SK-N-SH (cell line): Measurements from ENCODE around the gene PHEX. TPM values are rescaled to one million over a fixed set of nuclear protein-coding genes. Genes with fewer than 3 reads are reported as not detected.

Experiments used
- CTCF ChIA-PET: fragments of 300-600, 350-600 bp; formaldehyde crosslinking; extraction: SDS; loops from one replicate; lab custom pipeline; 2021; lab: Yijun Ruan, JAX
- POLR2A ChIA-PET: fragments of 350-600 bp; sonication (Branson Sonifier 250); formaldehyde crosslinking; extraction: SDS; loops from one replicate; lab custom pipeline; 2020; ENCODE audit warnings: antibody characterized with exemption, inconsistent platforms; lab: Yijun Ruan, JAX
- DNase-seq: peaks from one replicate; pipeline ENCODE4 v3.0.0; 2012
- H2AFZ ChIP-seq: fragments of 200-600 bp; sonication (generic); 2 replicates; pipeline ENCODE4 v1.8.1; 2016; ENCODE audit warnings: antibody characterized with exemption, mild to moderate bottlenecking, low read depth
- H3F3A ChIP-seq: fragments of 200-600 bp; sonication (generic); replicated peaks from 2 replicates; pipeline ENCODE3; 2016; ENCODE audit warnings: antibody characterized with exemption, mild to moderate bottlenecking; ENCODE audit not compliant: insufficient read depth
- H3K27ac ChIP-seq, 2 experiments: fragments of 200-500 bp in 1 of 2; fragments of 200-600 bp in 1 of 2; sonication (Bioruptor generic) in 1 of 2; sonication (generic), shearing (Covaris generic) in 1 of 2; 2 replicates each; pipeline versions ENCODE4 v1.5.1 to v1.6.1; 2014 to 2016; ENCODE audit warnings: low read depth in 2 of 2, inconsistent platforms in 1 of 2, low read length in 1 of 2, mild to moderate bottlenecking in 1 of 2, mixed read lengths in 1 of 2
- H3K27me3 ChIP-seq: fragments of 200-600 bp; sonication (generic), shearing (Covaris generic); 2 replicates; pipeline ENCODE4 v1.6.1; 2016; ENCODE audit warnings: mixed run types; ENCODE audit not compliant: insufficient read depth
- H3K36me3 ChIP-seq, 2 experiments: fragments of 200-500 bp in 1 of 2; fragments of 200-600 bp in 1 of 2; sonication (Bioruptor generic) in 1 of 2; sonication (generic) in 1 of 2; replicated peaks in 1 of 2; 2 replicates each; pipeline versions ENCODE3 to v1.5.1; 2014 to 2016; ENCODE audit warnings: low read length in 1 of 2, mild to moderate bottlenecking in 1 of 2; ENCODE audit not compliant: insufficient read depth in 2 of 2, control insufficient read depth in 1 of 2
- H3K4me1 ChIP-seq, 2 experiments: fragments of 200-500 bp in 1 of 2; fragments of 200-600 bp in 1 of 2; sonication (Bioruptor generic) in 1 of 2; sonication (generic), shearing (Covaris generic) in 1 of 2; 2 replicates each; pipeline versions ENCODE4 v1.5.1 to v1.6.1; 2014 to 2016; ENCODE audit warnings: low read depth in 1 of 2, low read length in 1 of 2, mixed run types in 1 of 2; ENCODE audit not compliant: insufficient read depth in 2 of 2, control insufficient read depth in 1 of 2
- H3K4me2 ChIP-seq: fragments of 200-600 bp; sonication (generic), shearing (Covaris generic); 2 replicates; pipeline ENCODE4 v1.6.1; 2017; ENCODE audit warnings: mixed run types
- H3K4me3 ChIP-seq, 2 experiments: fragments of 200-500 bp in 1 of 2; fragments of 200-600 bp in 1 of 2; sonication (Bioruptor generic) in 1 of 2; sonication (generic), shearing (Covaris generic) in 1 of 2; 2 replicates each; pipeline versions ENCODE4 v1.5.1 to v1.8.1; 2014 to 2016; ENCODE audit warnings: low read depth in 2 of 2, inconsistent platforms in 1 of 2, low read length in 1 of 2, mild to moderate bottlenecking in 1 of 2, mixed read lengths in 1 of 2, moderate library complexity in 1 of 2
- H3K79me2 ChIP-seq: fragments of 200-600 bp; sonication (generic); 2 replicates; pipeline ENCODE4 v1.8.1; 2017; ENCODE audit warnings: mild to moderate bottlenecking; ENCODE audit not compliant: insufficient read depth
- H3K9ac ChIP-seq: fragments of 200-600 bp; sonication (generic); 2 replicates; pipeline ENCODE4 v1.6.1; 2017; ENCODE audit warnings: mixed run types
- H3K9me2 ChIP-seq: fragments of 200-600 bp; sonication (generic); 2 replicates; pipeline ENCODE4 v1.6.1; 2017; ENCODE audit warnings: mixed run types
- H3K9me3 ChIP-seq: fragments of 200-600 bp; sonication (generic); 2 replicates; pipeline ENCODE4 v1.6.1; 2017; ENCODE audit warnings: mixed run types, mild to moderate bottlenecking, moderate library complexity
- H4K20me1 ChIP-seq: fragments of 200-600 bp; sonication (generic); 2 replicates; pipeline ENCODE4 v1.6.1; 2017; ENCODE audit warnings: mild to moderate bottlenecking, mixed run types; ENCODE audit not compliant: insufficient read depth
- EZH2phosphoT487 ChIP-seq: fragments of 200-600 bp; sonication (generic); IDR thresholded peaks from 2 replicates; pipeline ENCODE4 v1.6.1; 2017; ENCODE audit warnings: low read depth, mixed run types, mild to moderate bottlenecking, antibody characterized with exemption, moderate library complexity, borderline replicate concordance
- MAX ChIP-seq: IDR thresholded peaks from 2 replicates; pipeline ENCODE4 v1.4.0; 2012; ENCODE audit warnings: low read depth
- NFIC ChIP-seq: IDR thresholded peaks from 2 replicates; pipeline ENCODE4 v1.4.0; 2012; ENCODE audit warnings: borderline replicate concordance
- NRF1 ChIP-seq: IDR thresholded peaks from 2 replicates; pipeline ENCODE4 v1.6.1; 2012; ENCODE audit warnings: low read depth, mild to moderate bottlenecking, low read length
- REST ChIP-seq: IDR thresholded peaks from 2 replicates; pipeline ENCODE4 v1.6.1; 2012; ENCODE audit warnings: mild to moderate bottlenecking, low read depth, low read length, moderate library complexity
- TAF1 ChIP-seq: IDR thresholded peaks from 2 replicates; pipeline ENCODE4 v1.6.1; 2012; ENCODE audit warnings: low read depth, mild to moderate bottlenecking, low read length, moderate library complexity, borderline replicate concordance
- WGBS: methylation state at CpG from one replicate; pipeline ENCODE4 v1.1.6; 2017; ENCODE audit warnings: low lambda C conversion rate; 5-methylcytosine and 5-hydroxymethylcytosine counted together
- polyA plus RNA-seq, 3 experiments: library from polyadenylated mRNA; depleted of rRNA; stranded (reverse); fragments of >200 nt; gene quantifications; 2 replicates each; pipeline ENCODE4 v1.2.3, GENCODE V29; 2012

Gene PHEX
- polyA plus RNA-seq, 1 of the 3 experiments (the other 2 are of a cell fraction) = 0.35 TPM

GRCh38 chrX:22159071-22159470, 126.9 kb downstream of the PHEX start:
- ChIA-PET CTCF (interaction anchor here (0.9 to 1.2 kb wide), 3 partner anchors 21 to 78 kb away, joined by 3 to 4 read pairs (median 3); no protein-coding TSS in a partner anchor), POLR2A (no interaction called here)
- Histone ChIP-seq H3K9ac (no peak overlapping the region), H4K20me1 (no peaks in the 10 kb centered on the region), H3K9me3 (no peaks in the 10 kb centered on the region), H3K4me2 (no peak overlapping the region), H3K4me1 (0 out of 4 replicates have a peak, but pooled peaks cover 0 to 4% of the 10 kb centered on the region in 2 experiments), H3K27me3 (no peaks in the 10 kb centered on the region), H3K4me3 (no peak overlapping the region), H3K9me2 (no peaks in the 10 kb centered on the region), H3K79me2 (no peaks in the 10 kb centered on the region), H2AFZ (no peak overlapping the region), H3K27ac (no peak overlapping the region), H3F3A (no peaks in the 10 kb centered on the region), H3K36me3 (no peaks in the 10 kb centered on the region)
- 46% methylated on average over 5 of the region's 5 CpGs for WGBS
- DNase-seq = no peak
- no peak for TF ChIP-seq MAX
- TF ChIP-seq REST = no peak
- TF ChIP-seq NFIC = peak; percentile 53; the same call in 1 of the 2 replicates

GRCh38 chrX:22163326-22163725, 131.2 kb downstream of the PHEX start:
- 49% methylated on average over 3 of the region's 3 CpGs for WGBS
- CTCF ChIA-PET = interaction anchor here (1.5 kb wide), 1 partner anchor 28 kb away, joined by 5 read pairs; no protein-coding TSS in a partner anchor
- H3K4me2 ChIP-seq = no peak overlapping the region

More at GRCh38 chrX:22163326-22163725, 131.2 kb downstream of the PHEX start:
- no peaks in the 10 kb centered on the region for H4K20me1 ChIP-seq
- no peak overlapping the region for H2AFZ ChIP-seq
- POLR2A ChIA-PET = no interaction called here
- H3K27ac ChIP-seq = no peak overlapping the region
- H3K36me3 ChIP-seq = no peaks in the 10 kb centered on the region
- no peak for DNase-seq
- peaks cover 12% of the 10 kb centered on the region for H3F3A ChIP-seq
- no peaks in the 10 kb centered on the region for H3K27me3 ChIP-seq
- no peak overlapping the region for H3K4me3 ChIP-seq
- no peaks in the 10 kb centered on the region for H3K9me2 ChIP-seq
- no peak overlapping the region for H3K9ac ChIP-seq
- no peaks in the 10 kb centered on the region for H3K9me3 ChIP-seq
- H3K79me2 ChIP-seq = no peaks in the 10 kb centered on the region
- no peak for TF ChIP-seq NRF1
- no peak for TF ChIP-seq TAF1
- no peak for TF ChIP-seq NFIC
- no peak for TF ChIP-seq EZH2phosphoT487
- no peak for TF ChIP-seq MAX
- peaks cover 0 to 4% of the 10 kb centered on the region in 2 experiments; a peak in 1 of 4 replicates for H3K4me1 ChIP-seq
